Adipocyte (in vitro differentiated cells): Measurements from ENCODE around the gene ACACB.

Source experiments
- DNase-seq: peaks from one replicate; pipeline ENCODE4 v3.0.0-alpha.2; 2015; ENCODE audit warnings: low read depth
- H3K27me3 ChIP-seq: replicated peaks from 2 replicates; pipeline ENCODE4 v1.7.0; 2013; ENCODE audit warnings: mild to moderate bottlenecking, low read length, moderate library complexity; ENCODE audit not compliant: control insufficient read depth, insufficient read depth
- H3K36me3 ChIP-seq: 2 replicates; pipeline ENCODE4 v1.7.0; 2013; ENCODE audit warnings: low read length, mild to moderate bottlenecking, moderate library complexity; ENCODE audit not compliant: control insufficient read depth, insufficient read depth, severe bottlenecking
- H3K4me1 ChIP-seq: 2 replicates; pipeline ENCODE4 v1.7.0; 2013; ENCODE audit warnings: mild to moderate bottlenecking, low read length, moderate library complexity; ENCODE audit not compliant: control insufficient read depth, insufficient read depth
- H3K4me3 ChIP-seq: 2 replicates; pipeline ENCODE4 v1.7.0; 2013; ENCODE audit warnings: mild to moderate bottlenecking, low read length, moderate library complexity
- H3K9ac ChIP-seq: 2 replicates; pipeline ENCODE4 v1.7.0; 2013; ENCODE audit warnings: mild to moderate bottlenecking, low read length, moderate library complexity
- H3K9me3 ChIP-seq: 2 replicates; pipeline ENCODE4 v1.7.0; 2013; ENCODE audit warnings: mild to moderate bottlenecking, low read length, moderate library complexity; ENCODE audit not compliant: control insufficient read depth

The ACACB gene

GRCh38 chr12:109115758-109116610 is at the start of gene ACACB:
Gene ACACB, plus strand, starts transcription at chr12:109116587. Its CDS starts 22,819 bp downstream, at chr12:109139406.
- DNase-seq = no peak
- Histone ChIP-seq H3K36me3 (no peaks in the 10 kb centered on the region), H3K4me3 (peak within 1 kb of the TSS; percentile 53), H3K9me3 (no peaks in the 10 kb centered on the region), H3K27me3 (no peaks in the 10 kb centered on the region), H3K9ac (peak within 1 kb of the TSS; percentile 88), H3K4me1 (peaks cover 68% of the 10 kb centered on the region)

- no peak overlapping the region for H3K9ac ChIP-seq
- H3K36me3 ChIP-seq = peaks cover 71% of the 10 kb centered on the region
- H3K9me3 ChIP-seq = no peaks in the 10 kb centered on the region
- H3K4me3 ChIP-seq = no peak overlapping the region
- no peak for DNase-seq
- peaks cover 5% of the 10 kb centered on the region for H3K4me1 ChIP-seq
- no peaks in the 10 kb centered on the region for H3K27me3 ChIP-seq
Measured at GRCh38 chr12:109069307-109070271, 46.8 kb upstream of the ACACB start.

GRCh38 chr12:109074866-109075265 is 41.5 kb upstream of the ACACB start:
- H3K9ac ChIP-seq = no peak overlapping the region
- peaks cover 79% of the 10 kb centered on the region for H3K36me3 ChIP-seq
- no peak for DNase-seq
- H3K4me1 ChIP-seq = no peaks in the 10 kb centered on the region
- H3K4me3 ChIP-seq = no peak overlapping the region
- H3K9me3 ChIP-seq = peaks cover 4% of the 10 kb centered on the region
- H3K27me3 ChIP-seq = no peaks in the 10 kb centered on the region

- Histone ChIP-seq H3K27me3 (no peaks in the 10 kb centered on the region), H3K4me3 (no peak overlapping the region), H3K9ac (no peak overlapping the region), H3K4me1 (peaks cover 4% of the 10 kb centered on the region), H3K36me3 (peaks cover 92% of the 10 kb centered on the region), H3K9me3 (peaks cover 4% of the 10 kb centered on the region)
- DNase-seq = no peak
Measured at GRCh38 chr12:109082751-109083150, 33.6 kb upstream of the ACACB start.

- Histone ChIP-seq H3K4me1 (peaks cover 9% of the 10 kb centered on the region), H3K9ac (no peak overlapping the region), H3K4me3 (no peak overlapping the region), H3K27me3 (no peaks in the 10 kb centered on the region), H3K36me3 (peaks cover 94% of the 10 kb centered on the region), H3K9me3 (no peaks in the 10 kb centered on the region)
- no peak for DNase-seq
Measured at GRCh38 chr12:109084425-109084824, 32.0 kb upstream of the ACACB start.

- no peak for DNase-seq
- H3K4me3 ChIP-seq = no peak overlapping the region
- H3K9me3 ChIP-seq = no peaks in the 10 kb centered on the region
- H3K36me3 ChIP-seq = peaks cover 89% of the 10 kb centered on the region
- H3K9ac ChIP-seq = no peak overlapping the region
- no peaks in the 10 kb centered on the region for H3K27me3 ChIP-seq
- H3K4me1 ChIP-seq = peaks cover 9% of the 10 kb centered on the region
Measured at GRCh38 chr12:109085590-109085989, 30.8 kb upstream of the ACACB start.

- no peak overlapping the region for H3K9ac ChIP-seq
- no peak for DNase-seq
- H3K27me3 ChIP-seq = no peaks in the 10 kb centered on the region
- no peaks in the 10 kb centered on the region for H3K9me3 ChIP-seq
- peaks cover 14% of the 10 kb centered on the region for H3K4me1 ChIP-seq
- H3K4me3 ChIP-seq = no peak overlapping the region
- H3K36me3 ChIP-seq = peaks cover 73% of the 10 kb centered on the region
Measured at GRCh38 chr12:109087250-109087649, 29.1 kb upstream of the ACACB start.

- H3K9ac ChIP-seq = peak overlapping the region; percentile 18
- DNase-seq = no peak
- no peaks in the 10 kb centered on the region for H3K27me3 ChIP-seq
- H3K9me3 ChIP-seq = no peaks in the 10 kb centered on the region
- peaks cover 57% of the 10 kb centered on the region for H3K36me3 ChIP-seq
- H3K4me3 ChIP-seq = no peak overlapping the region
- peaks cover 24% of the 10 kb centered on the region for H3K4me1 ChIP-seq
Measured at GRCh38 chr12:109088818-109089217, 27.6 kb upstream of the ACACB start.

- H3K4me3 ChIP-seq = no peak overlapping the region
- H3K9ac ChIP-seq = no peak overlapping the region
- no peaks in the 10 kb centered on the region for H3K9me3 ChIP-seq
- no peaks in the 10 kb centered on the region for H3K27me3 ChIP-seq
- no peak for DNase-seq
- H3K36me3 ChIP-seq = peaks cover 48% of the 10 kb centered on the region
- H3K4me1 ChIP-seq = peaks cover 24% of the 10 kb centered on the region
Measured at GRCh38 chr12:109089683-109090082, 26.7 kb upstream of the ACACB start.

- H3K27me3 ChIP-seq = no peaks in the 10 kb centered on the region
- peak overlapping the region; percentile 83 for H3K9ac ChIP-seq
- H3K9me3 ChIP-seq = no peaks in the 10 kb centered on the region
- H3K4me1 ChIP-seq = peaks cover 20% of the 10 kb centered on the region
- peaks cover 19% of the 10 kb centered on the region for H3K36me3 ChIP-seq
- DNase-seq = no peak
- peak overlapping the region; percentile 83 for H3K4me3 ChIP-seq
Measured at GRCh38 chr12:109092497-109093021, 23.8 kb upstream of the ACACB start.
